ENCODE data around the gene RBFOX1. TPM values are rescaled to one million over a fixed set of nuclear protein-coding genes. Genes with fewer than 3 reads are reported as not detected.

Gene RBFOX1
- total RNA-seq, 4 donors from 2014 or later, result 0.16 TPM; not detected in 3

- no peak for TF ChIP-seq CTCF (IDR thresholded peaks at IDR 0.05; ENCODE audit: low read depth)
These were observed 314.3 kb downstream of the RBFOX1 start for GRCh38 chr16:7646821-7647500.

- TF ChIP-seq CTCF (IDR thresholded peaks at IDR 0.05; ENCODE audit: low read depth), result no peak
These were observed 317.8 kb downstream of the RBFOX1 start for GRCh38 chr16:7650431-7650830.

GRCh38 chr16:7651803-7652570 is 319.3 kb downstream of the RBFOX1 start:
- no peak for TF ChIP-seq CTCF (IDR thresholded peaks at IDR 0.05; ENCODE audit: low read depth)

- TF ChIP-seq CTCF (IDR thresholded peaks at IDR 0.05; ENCODE audit: low read depth), result no peak
These were observed 321.3 kb downstream of the RBFOX1 start for GRCh38 chr16:7653746-7654461.

GRCh38 chr16:7675628-7676027 is 343.0 kb downstream of the RBFOX1 start:
- no peak for TF ChIP-seq CTCF (IDR thresholded peaks at IDR 0.05; ENCODE audit: low read depth)

GRCh38 chr16:7680296-7680695 is 347.7 kb downstream of the RBFOX1 start:
- no peak for TF ChIP-seq CTCF (IDR thresholded peaks at IDR 0.05; ENCODE audit: low read depth)

- no peak for TF ChIP-seq CTCF (IDR thresholded peaks at IDR 0.05; ENCODE audit: low read depth)
These were observed 356.2 kb downstream of the RBFOX1 start for GRCh38 chr16:7688811-7689210.

All from subcutaneous adipose tissue (tissue), 4 donors.